CD4-positive, alpha-beta memory T cell (primary cell): Measurements from ENCODE around the gene HMCN2. TPM values are rescaled to one million over a fixed set of nuclear protein-coding genes. Genes with fewer than 3 reads are reported as not detected.
A peak's percentile ranks its signal among the peaks of the same experiment; 100 is the strongest.

Experiments used
- CTCF ChIA-PET: fragments of 350-600 bp; sonication (Branson Sonifier 250); formaldehyde crosslinking; loops from one replicate; lab custom pipeline; 2021; ENCODE audit warnings: inconsistent platforms; ENCODE audit not compliant: partially characterized antibody; lab: Charles Lee
- POLR2A ChIA-PET: fragments of 350-600 bp; sonication (Branson Sonifier 250); formaldehyde crosslinking; loops from one replicate; lab custom pipeline; 2021; ENCODE audit not compliant: partially characterized antibody; lab: Charles Lee
- DNase-seq, 5 donors: peaks; one replicate each; pipeline versions ENCODE4 v3.0.0 to v3.0.0-alpha.2; 2020 to 2022; ENCODE audit warnings: mixed read lengths in 1 of 5
- H3K27ac ChIP-seq: one replicate; pipeline ENCODE4 v1.7.0; 2013; ENCODE audit warnings: low read depth, low read length
- H3K27me3 ChIP-seq: 2 replicates; pipeline ENCODE4 v1.7.0; 2013; ENCODE audit warnings: mild to moderate bottlenecking, low read length, moderate library complexity; ENCODE audit not compliant: insufficient read depth
- H3K36me3 ChIP-seq: 2 replicates; pipeline ENCODE4 v1.7.0; 2013; ENCODE audit warnings: mild to moderate bottlenecking, low read length, moderate library complexity; ENCODE audit not compliant: insufficient read depth
- H3K4me1 ChIP-seq: 2 replicates; pipeline ENCODE4 v1.7.0; 2013; ENCODE audit warnings: mild to moderate bottlenecking, low read length, moderate library complexity; ENCODE audit not compliant: insufficient read depth
- H3K4me3 ChIP-seq, 2 donors: one replicate each; pipeline ENCODE4 v1.7.0; 2013; ENCODE audit warnings: low read length in 2 of 2, mild to moderate bottlenecking in 1 of 2
- H3K9me3 ChIP-seq, 2 donors: one replicate each; pipeline ENCODE4 v1.7.0; 2013; ENCODE audit warnings: low read length in 2 of 2, control low read depth in 1 of 2; ENCODE audit not compliant: control insufficient read depth in 1 of 2
- H3K27ac Mint-ChIP-seq, 7 donors: one replicate each; pipeline ENCODE4 v1.8.0; 2020 to 2021; ENCODE audit warnings: mixed read lengths in 7 of 7, mild to moderate bottlenecking in 6 of 7, inconsistent platforms in 3 of 7, moderate library complexity in 3 of 7
- H3K27me3 Mint-ChIP-seq, 2 donors: one replicate each; pipeline ENCODE4 v1.8.0; 2020 to 2021; ENCODE audit warnings: mixed read lengths in 2 of 2
- H3K36me3 Mint-ChIP-seq, 2 donors: one replicate each; pipeline ENCODE4 v1.8.0; 2020 to 2021; ENCODE audit warnings: mixed read lengths in 2 of 2, inconsistent platforms in 1 of 2, mild to moderate bottlenecking in 1 of 2
- H3K4me1 Mint-ChIP-seq, 4 donors: one replicate each; pipeline ENCODE4 v1.8.0; 2020 to 2021; ENCODE audit warnings: mixed read lengths in 4 of 4, mild to moderate bottlenecking in 1 of 4
- H3K4me3 Mint-ChIP-seq, 8 donors: one replicate each; pipeline ENCODE4 v1.8.0; 2020 to 2021; ENCODE audit warnings: mixed read lengths in 8 of 8, mild to moderate bottlenecking in 7 of 8, moderate library complexity in 6 of 8, inconsistent platforms in 3 of 8
- H3K9me3 Mint-ChIP-seq, 8 donors: one replicate each; pipeline ENCODE4 v1.8.0; 2020 to 2021; ENCODE audit warnings: mixed read lengths in 8 of 8, mild to moderate bottlenecking in 5 of 8, inconsistent platforms in 3 of 8, moderate library complexity in 1 of 8
- intact Hi-C: fragments of 100-400 bp; cut with micrococcal nuclease; formaldehyde crosslinking; loops from one replicate; pipeline ENCODE4 v1.15.1; 2023
- polyA plus RNA-seq, 2 donors: library from polyadenylated mRNA; unstranded; fragments of 300-500 nt; fragmentation: Illumina TruSeq; gene quantifications; one replicate each; pipeline ENCODE4 v1.2.3, GENCODE V29; 2021
- total RNA-seq, 2 experiments: library from RNA; stranded (reverse); gene quantifications; one replicate each; pipeline ENCODE4 v1.2.3, GENCODE V29; 2021

HMCN2 gene
- total and polyA plus RNA-seq, 4 experiments from 2014 or later, result not detected

GRCh38 chr9:130454096-130454811 lies 188.7 kb downstream of the HMCN2 start:
- Mint-ChIP-seq H3K36me3 (no peaks in the 10 kb centered on the region), H3K27ac (no peak overlapping the region), H3K4me1 (peaks cover 0 to 1% (median 0%) of the 10 kb centered on the region in 4 donors), H3K4me3 (no peak overlapping the region), H3K9me3 (no peaks in the 10 kb centered on the region), H3K27me3 (peaks cover 2 to 8% of the 10 kb centered on the region in 2 donors)
- Histone ChIP-seq H3K36me3 (no peaks in the 10 kb centered on the region), H3K27me3 (no peaks in the 10 kb centered on the region), H3K4me3 (no peak overlapping the region), H3K9me3 (no peaks in the 10 kb centered on the region), H3K4me1 (no peaks in the 10 kb centered on the region), H3K27ac (no peak overlapping the region)
- CTCF ChIA-PET, result no interaction called here
- POLR2A ChIA-PET, result no interaction called here
- DNase-seq, result no peak
- intact Hi-C loops, result no loop called here

GRCh38 chr9:130454812-130455325 lies 189.3 kb downstream of the HMCN2 start:
- ChIA-PET CTCF (interaction anchor here (14.7 kb wide), 1 partner anchor 229 kb away, joined by 171 read pairs; no protein-coding TSS in a partner anchor), POLR2A (no interaction called here)
- Histone ChIP-seq H3K9me3 (no peaks in the 10 kb centered on the region), H3K4me1 (no peaks in the 10 kb centered on the region), H3K27ac (no peak overlapping the region), H3K4me3 (no peak overlapping the region), H3K36me3 (no peaks in the 10 kb centered on the region), H3K27me3 (no peaks in the 10 kb centered on the region)
- no peaks in the 10 kb centered on the region for H3K9me3 Mint-ChIP-seq
- peaks cover 2 to 3% of the 10 kb centered on the region in 2 donors for H3K27me3 Mint-ChIP-seq
- intact Hi-C loops, result no loop called here
- no peak overlapping the region for H3K4me3 Mint-ChIP-seq
- DNase-seq, result no peak
- no peaks in the 10 kb centered on the region for H3K36me3 Mint-ChIP-seq
- no peak overlapping the region for H3K27ac Mint-ChIP-seq
- H3K4me1 Mint-ChIP-seq, result peaks cover 0 to 1% (median 0%) of the 10 kb centered on the region in 4 donors

GRCh38 chr9:130458027-130458803 lies 192.7 kb downstream of the HMCN2 start:
- Mint-ChIP-seq H3K36me3 (no peaks in the 10 kb centered on the region), H3K27ac (no peak overlapping the region), H3K27me3 (peaks cover 3 to 7% of the 10 kb centered on the region in 2 donors), H3K9me3 (no peaks in the 10 kb centered on the region), H3K4me3 (no peak overlapping the region), H3K4me1 (no peaks in the 10 kb centered on the region)
- Histone ChIP-seq H3K27ac (no peak overlapping the region), H3K4me3 (no peak overlapping the region), H3K36me3 (no peaks in the 10 kb centered on the region), H3K9me3 (no peaks in the 10 kb centered on the region), H3K27me3 (no peaks in the 10 kb centered on the region), H3K4me1 (no peaks in the 10 kb centered on the region)
- POLR2A ChIA-PET, result no interaction called here
- intact Hi-C loops, result no loop called here
- no peak for DNase-seq
- CTCF ChIA-PET, result interaction anchor here (14.7 kb wide), 1 partner anchor 226 kb away, joined by 171 read pairs; no protein-coding TSS in a partner anchor

- Histone ChIP-seq H3K36me3 (no peaks in the 10 kb centered on the region), H3K9me3 (no peaks in the 10 kb centered on the region), H3K4me1 (no peaks in the 10 kb centered on the region), H3K4me3 (no peak overlapping the region), H3K27ac (no peak overlapping the region), H3K27me3 (no peaks in the 10 kb centered on the region)
- peaks cover 6 to 7% of the 10 kb centered on the region in 2 donors for H3K27me3 Mint-ChIP-seq
- no peak overlapping the region for H3K27ac Mint-ChIP-seq
- H3K36me3 Mint-ChIP-seq, result no peaks in the 10 kb centered on the region
- H3K4me1 Mint-ChIP-seq, result no peaks in the 10 kb centered on the region
- CTCF ChIA-PET, result interaction anchor here (14.7 kb wide), 1 partner anchor 225 kb away, joined by 171 read pairs; no protein-coding TSS in a partner anchor
- intact Hi-C loops, result no loop called here
- POLR2A ChIA-PET, result no interaction called here
- H3K4me3 Mint-ChIP-seq, result no peak overlapping the region
- H3K9me3 Mint-ChIP-seq, result peaks cover 0 to under 1% (median 0%) of the 10 kb centered on the region in 8 donors
- DNase-seq, result no peak
These were observed 193.2 kb downstream of the HMCN2 start for GRCh38 chr9:130458804-130459067.

GRCh38 chr9:130459151-130459550 lies 193.6 kb downstream of the HMCN2 start:
- no peak overlapping the region for H3K27ac ChIP-seq
- no peaks in the 10 kb centered on the region for H3K4me1 ChIP-seq
- H3K9me3 ChIP-seq, result no peaks in the 10 kb centered on the region
- H3K4me3 Mint-ChIP-seq, result no peak overlapping the region
- H3K36me3 Mint-ChIP-seq, result no peaks in the 10 kb centered on the region
- no peaks in the 10 kb centered on the region for H3K36me3 ChIP-seq
- H3K9me3 Mint-ChIP-seq, result peaks cover 0 to 1% (median 0%) of the 10 kb centered on the region in 8 donors
- ChIA-PET CTCF (interaction anchor here (14.7 kb wide), 1 partner anchor 225 kb away, joined by 171 read pairs; no protein-coding TSS in a partner anchor), POLR2A (no interaction called here)
- no peak overlapping the region for H3K4me3 ChIP-seq
- peaks cover 7 to 8% of the 10 kb centered on the region in 2 donors for H3K27me3 Mint-ChIP-seq
- intact Hi-C loops, result no loop called here
- no peaks in the 10 kb centered on the region for H3K4me1 Mint-ChIP-seq
- H3K27ac Mint-ChIP-seq, result no peak overlapping the region
- DNase-seq, result no peak
- no peaks in the 10 kb centered on the region for H3K27me3 ChIP-seq

GRCh38 chr9:130459941-130460669 lies 194.5 kb downstream of the HMCN2 start:
- H3K9me3 Mint-ChIP-seq, result peaks cover 0 to 1% (median 0%) of the 10 kb centered on the region in 8 donors
- ChIA-PET POLR2A (interaction anchor here (1.2 kb wide), 1 partner anchor 222 kb away, joined by 4 read pairs; no protein-coding TSS in a partner anchor), CTCF (interaction anchor here (0.5 to 14.7 kb wide), 8 partner anchors 10 to 587 kb away, joined by 3 to 171 read pairs (median 4); no protein-coding TSS in a partner anchor)
- DNase-seq, result no peak
- Histone ChIP-seq H3K27me3 (no peaks in the 10 kb centered on the region), H3K4me3 (no peak overlapping the region), H3K9me3 (no peaks in the 10 kb centered on the region), H3K36me3 (no peaks in the 10 kb centered on the region), H3K4me1 (no peaks in the 10 kb centered on the region), H3K27ac (no peak overlapping the region)
- no peak overlapping the region for H3K27ac Mint-ChIP-seq
- no peaks in the 10 kb centered on the region for H3K4me1 Mint-ChIP-seq
- intact Hi-C loops, result loop anchor here (5.0 kb wide), 3 partner anchors 407 to 587 kb away; no protein-coding TSS in a partner anchor
- peak overlapping the region in 1 of 8 donors; percentile 2 for H3K4me3 Mint-ChIP-seq
- H3K36me3 Mint-ChIP-seq, result no peaks in the 10 kb centered on the region
- peaks cover 7 to 9% of the 10 kb centered on the region in 2 donors for H3K27me3 Mint-ChIP-seq
